Epithelial cell of proximal tubule (primary cell): Measurements from ENCODE around the gene MAP3K20. TPM values are rescaled to one million over a fixed set of nuclear protein-coding genes. Genes with fewer than 3 reads are reported as not detected.
"Not testable (repeated sequence)": the region's sequence is repeated elsewhere in the genome, so short reads cannot be mapped to it uniquely, and the experiment has no call there.

Source experiments
- DNase-seq: peaks from one replicate; pipeline ENCODE4 v3.0.0-alpha.2; 2011; ENCODE audit warnings: low read depth
- H3K4me3 ChIP-seq: 2 replicates; pipeline ENCODE4 v1.5.1; 2011; ENCODE audit warnings: low read depth, mild to moderate bottlenecking, low read length
- CTCF ChIP-seq: conservative IDR thresholded peaks from 2 replicates; pipeline ENCODE4 v1.5.1; 2012; ENCODE audit warnings: low read depth, mild to moderate bottlenecking, low read length
- total RNA-seq: library from RNA; depleted of rRNA; stranded (reverse); fragments of >200 nt; gene quantifications from 2 replicates; pipeline ENCODE4 v1.2.3, GENCODE V29; 2015

The MAP3K20 gene
- total RNA-seq, 1 donor from 2014 or later = 19.4 TPM

- TF ChIP-seq CTCF = no peak
- DNase-seq = no peak
- H3K4me3 ChIP-seq = no peak overlapping the region
These were observed 14.7 kb downstream of the MAP3K20 start for GRCh38 chr2:173090276-173090877.

- TF ChIP-seq CTCF = peak; percentile 55
- no peak for DNase-seq
- no peak overlapping the region for H3K4me3 ChIP-seq
These were observed 15.5 kb downstream of the MAP3K20 start for GRCh38 chr2:173090973-173091660.

GRCh38 chr2:173091910-173092309 lies 16.3 kb downstream of the MAP3K20 start:
- no peak overlapping the region for H3K4me3 ChIP-seq
- no peak for TF ChIP-seq CTCF
- DNase-seq = no peak

GRCh38 chr2:173092844-173093402 lies 17.3 kb downstream of the MAP3K20 start:
- H3K4me3 ChIP-seq = no peak overlapping the region
- DNase-seq = no peak
- TF ChIP-seq CTCF = no peak

- DNase-seq, H3K4me3 ChIP-seq: not testable (repeated sequence)
These were observed 18.0 kb downstream of the MAP3K20 start for GRCh38 chr2:173093617-173094016.

- DNase-seq = no peak
- H3K4me3 ChIP-seq = no peak overlapping the region
- no peak for TF ChIP-seq CTCF
These were observed 19.1 kb downstream of the MAP3K20 start for GRCh38 chr2:173094731-173095130.

GRCh38 chr2:173095356-173095755 lies 19.7 kb downstream of the MAP3K20 start:
- no peak for DNase-seq
- TF ChIP-seq CTCF = no peak
- no peak overlapping the region for H3K4me3 ChIP-seq
